ENCODE results near the gene PPP4R3A.
"Not testable (repeated sequence)": the region's sequence is repeated elsewhere in the genome, so short reads cannot be mapped to it uniquely, and the experiment has no call there.

Gene PPP4R3A

GRCh38 chr14:91503000-91503504, 7.1 kb downstream of the PPP4R3A start:
- DNase-seq (ENCODE audit: low read depth in 2 of 2) = no peak

- no peak for DNase-seq (ENCODE audit: low read depth in 2 of 2)
Measured at GRCh38 chr14:91501951-91502930, 7.9 kb downstream of the PPP4R3A start.

- DNase-seq (ENCODE audit: low read depth in 2 of 2) = no peak
Measured at GRCh38 chr14:91501348-91501747, 8.8 kb downstream of the PPP4R3A start.

- no peak for DNase-seq (ENCODE audit: low read depth in 2 of 2)
Measured at GRCh38 chr14:91496790-91497189, 13.3 kb downstream of the PPP4R3A start.

- DNase-seq (ENCODE audit: low read depth in 2 of 2) = not testable (repeated sequence)
Measured at GRCh38 chr14:91494392-91495065, 15.6 kb downstream of the PPP4R3A start.

- DNase-seq (ENCODE audit: low read depth in 2 of 2) = no peak
Measured at GRCh38 chr14:91493169-91493568, 16.9 kb downstream of the PPP4R3A start.

- no peak for DNase-seq (ENCODE audit: low read depth in 2 of 2)
Measured at GRCh38 chr14:91484744-91485143, 25.4 kb downstream of the PPP4R3A start.

- no peak for DNase-seq (ENCODE audit: low read depth in 2 of 2)
Measured at GRCh38 chr14:91484186-91484585, 25.9 kb downstream of the PPP4R3A start.

- DNase-seq (ENCODE audit: low read depth in 2 of 2) = no peak
Measured at GRCh38 chr14:91482263-91483013, 27.7 kb downstream of the PPP4R3A start.

GRCh38 chr14:91477388-91477787, 32.7 kb downstream of the PPP4R3A start:
- no peak for DNase-seq (ENCODE audit: low read depth in 2 of 2)

GRCh38 chr14:91473046-91473445, 37.1 kb downstream of the PPP4R3A start:
- no peak for DNase-seq (ENCODE audit: low read depth in 2 of 2)

GRCh38 chr14:91470216-91470615, 39.9 kb downstream of the PPP4R3A start:
- no peak for DNase-seq (ENCODE audit: low read depth in 2 of 2)

GRCh38 chr14:91466192-91466591, 43.9 kb downstream of the PPP4R3A start:
- DNase-seq (ENCODE audit: low read depth in 2 of 2) = no peak

- DNase-seq (ENCODE audit: low read depth in 2 of 2) = no peak
Measured at GRCh38 chr14:91464615-91465205, 45.4 kb downstream of the PPP4R3A start.

- no peak for DNase-seq (ENCODE audit: low read depth in 2 of 2)
Measured at GRCh38 chr14:91458612-91459011, 51.5 kb downstream of the PPP4R3A start.

- DNase-seq (ENCODE audit: low read depth in 2 of 2) = no peak
Measured at GRCh38 chr14:91456283-91456682, 53.8 kb downstream of the PPP4R3A start.

- no peak for DNase-seq (ENCODE audit: low read depth in 2 of 2)
Measured at GRCh38 chr14:91454580-91454979, 55.5 kb downstream of the PPP4R3A start.

GRCh38 chr14:91454155-91454554, 56.0 kb downstream of the PPP4R3A start:
- no peak for DNase-seq (ENCODE audit: low read depth in 2 of 2)

GRCh38 chr14:91453744-91454143, 56.4 kb downstream of the PPP4R3A start:
- no peak for DNase-seq (ENCODE audit: low read depth in 2 of 2)

GRCh38 chr14:91444335-91445020, 65.6 kb downstream of the PPP4R3A start:
- no peak for DNase-seq (ENCODE audit: low read depth in 2 of 2)

- DNase-seq (ENCODE audit: low read depth in 2 of 2) = no peak
Measured at GRCh38 chr14:91439345-91439744, 70.8 kb downstream of the PPP4R3A start.

Measured in stimulated activated CD8-positive, alpha-beta memory T cell treated with anti-CD3 and anti-CD28 coated beads, Interleukin-7, amount 100 ng/mL, for 1 hour (primary cell).